Aorta (tissue), 5 donors: Measurements from ENCODE around the gene FUBP3. TPM values are rescaled to one million over a fixed set of nuclear protein-coding genes. Genes with fewer than 3 reads are reported as not detected.
"Not testable (repeated sequence)": the region's sequence is repeated elsewhere in the genome, so short reads cannot be mapped to it uniquely, and the experiment has no call there.

Experiments
- ATAC-seq: fragments of 200-7000 bp; cut with Tn5 transposase; one replicate; pipeline ENCODE4 v1.9.1; 2022; ENCODE audit warnings: moderate library complexity; ENCODE audit not compliant: low FRiP score
- DNase-seq, 2 donors: peaks; one replicate each; pipeline ENCODE4 v3.0.0-alpha.2; 2020
- H3K27ac ChIP-seq, 2 donors: one replicate each; pipeline ENCODE4 v1.5.1; 2013; ENCODE audit warnings: low read length in 2 of 2, mild to moderate bottlenecking in 2 of 2, moderate library complexity in 2 of 2, control low read depth in 1 of 2, inconsistent platforms in 1 of 2, low read depth in 1 of 2
- H3K27me3 ChIP-seq, 2 donors: one replicate each; pipeline ENCODE4 v1.6.1; 2013; ENCODE audit warnings: control low read depth in 1 of 2, low read length in 1 of 2, mild to moderate bottlenecking in 1 of 2, moderate library complexity in 1 of 2; ENCODE audit not compliant: insufficient read depth in 2 of 2, control insufficient read depth in 1 of 2
- H3K36me3 ChIP-seq, 2 donors: one replicate each; pipeline ENCODE4 v1.6.1; 2013; ENCODE audit warnings: control low read depth in 1 of 2, low read length in 1 of 2, mild to moderate bottlenecking in 1 of 2; ENCODE audit not compliant: insufficient read depth in 2 of 2, control insufficient read depth in 1 of 2
- H3K4me1 ChIP-seq, 2 donors: one replicate each; pipeline ENCODE4 v1.6.1; 2013; ENCODE audit warnings: low read length in 2 of 2, control low read depth in 1 of 2, mild to moderate bottlenecking in 1 of 2, moderate library complexity in 1 of 2; ENCODE audit not compliant: insufficient read depth in 2 of 2, control insufficient read depth in 1 of 2
- H3K4me3 ChIP-seq, 2 donors: one replicate each; pipeline ENCODE4 v1.5.1; 2013; ENCODE audit warnings: low read length in 2 of 2, control low read depth in 1 of 2, mild to moderate bottlenecking in 1 of 2
- H3K9me3 ChIP-seq: one replicate; pipeline ENCODE4 v1.6.1; 2013; ENCODE audit warnings: mild to moderate bottlenecking, low read length; ENCODE audit not compliant: control insufficient read depth
- WGBS, 2 donors: extraction: QIAGEN DNeasy Blood & Tissue Kit; methylation state at CpG; one replicate each; pipeline ENCODE4 v1.1.7; 2013; 5-methylcytosine and 5-hydroxymethylcytosine counted together
- intact Hi-C, 2 donors: fragments of 100-400 bp; cut with DNase I; formaldehyde crosslinking; loops; one replicate each; pipeline versions ENCODE4 v1.14.2 to v1.15.0; 2022
- microRNA-seq, 2 donors: library from miRNA; unstranded; fragments of <30 nt; microRNA quantifications; one replicate each; pipeline ENCODE4 v1.2.0, GENCODE V29; 2020
- polyA plus RNA-seq, 2 donors: library from polyadenylated mRNA; stranded (reverse); fragments of 200-250 nt; gene quantifications; one replicate each; pipeline ENCODE4 v1.2.3, GENCODE V29; 2013
- total RNA-seq, 2 donors: library from RNA; stranded (reverse); fragmentation: NEBNext Ultra II Directional; extraction: Animal tissue kit (Norgen Biotek cat#: 25700); gene quantifications; one replicate each; pipeline ENCODE4 v1.2.1, GENCODE V29; 2021
- donor health status: healthy with polysubstance abuse.
- donor health status: Bipolar disorder and iron deficiency.
- donor health status: DM: no; HTN: no; CAD: no.
- donor health status: DM: no; HTN: no; CAD: no.
- donor health status: DM: yes; HTN: yes; CAD: no.

FUBP3 gene
- total and polyA plus RNA-seq, 4 donors, result 24.4 to 50.9 (median 38.6) TPM

DNA sequence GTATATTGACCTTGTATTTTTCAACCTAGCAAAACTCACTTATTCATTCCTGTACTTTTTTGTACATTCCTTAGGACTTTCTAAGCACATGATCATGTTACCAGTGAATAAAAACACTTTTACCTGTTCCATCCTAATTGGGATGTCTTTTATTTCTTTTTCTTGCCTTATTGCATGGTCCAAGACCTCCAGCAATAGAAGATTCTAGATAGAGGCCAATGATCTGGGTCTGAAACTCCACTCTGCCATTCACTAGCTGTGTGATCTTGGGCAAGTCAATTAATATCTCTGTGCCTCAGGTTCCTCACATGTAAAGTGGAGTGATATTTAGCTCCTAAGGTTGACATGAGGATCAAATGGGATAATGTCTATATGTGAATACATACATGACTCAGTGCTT is 105.7 kb downstream of the FUBP3 start:
- intact Hi-C loops, result no loop called here
- no peak for DNase-seq
- H3K4me1 ChIP-seq, result no peaks in the 10 kb centered on the region
- H3K27ac ChIP-seq, result no peak overlapping the region
- H3K36me3 ChIP-seq, result no peaks in the 10 kb centered on the region
- no peaks in the 10 kb centered on the region for H3K9me3 ChIP-seq
- no peak overlapping the region for H3K4me3 ChIP-seq
- ATAC-seq, result no peak
- no peaks in the 10 kb centered on the region for H3K27me3 ChIP-seq

DNA sequence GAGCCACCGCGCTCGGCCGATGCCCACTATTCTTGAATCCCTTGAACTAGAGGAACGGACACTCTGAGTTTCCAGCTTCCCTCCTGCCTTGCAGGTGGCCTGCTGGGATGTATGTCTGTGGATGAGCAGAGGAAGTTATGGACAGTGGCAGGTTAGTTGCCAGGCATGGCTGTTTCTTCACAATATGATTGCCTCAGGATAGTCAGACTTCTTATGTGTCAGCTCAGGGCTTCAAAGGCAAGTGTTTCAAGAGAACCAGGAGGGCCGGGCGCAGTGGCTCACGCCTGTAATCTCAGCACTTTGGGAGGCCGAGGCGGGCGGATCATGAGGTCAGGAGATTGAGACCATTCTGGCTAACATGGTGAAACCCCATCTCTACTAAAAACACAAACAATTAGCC is 106.6 kb downstream of the FUBP3 start:
- ATAC-seq, H3K27me3 ChIP-seq, H3K9me3 ChIP-seq, H3K4me3 ChIP-seq, H3K27ac ChIP-seq, H3K4me1 ChIP-seq, DNase-seq, H3K36me3 ChIP-seq, intact Hi-C loops: not testable (repeated sequence)
- WGBS, 2 donors, result 94 to 96% methylated on average over 11 of the region's 11 CpGs

DNA sequence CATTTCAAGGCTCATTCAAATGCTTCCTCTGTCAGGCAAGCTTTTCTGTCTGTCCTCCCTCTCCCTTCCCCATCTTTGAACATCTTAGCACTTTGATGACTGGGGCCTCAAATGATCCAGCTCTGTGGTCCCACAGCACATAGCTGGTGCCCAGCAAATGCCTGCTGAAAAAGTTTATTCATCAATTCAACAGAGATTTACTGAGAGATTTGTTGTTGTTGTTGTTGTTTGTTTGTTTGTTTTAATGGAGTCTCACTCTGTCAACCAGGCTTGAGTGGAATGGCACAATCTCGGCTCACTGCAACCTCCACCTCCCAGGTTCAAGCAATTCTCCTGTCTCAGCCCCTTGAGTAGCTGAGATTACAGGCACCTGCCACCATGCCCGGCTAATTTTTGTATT is 108.2 kb downstream of the FUBP3 start:
- H3K4me3 ChIP-seq, result no peak overlapping the region
- no peaks in the 10 kb centered on the region for H3K36me3 ChIP-seq
- DNase-seq, result no peak
- H3K4me1 ChIP-seq, result no peaks in the 10 kb centered on the region
- no peaks in the 10 kb centered on the region for H3K9me3 ChIP-seq
- H3K27me3 ChIP-seq, result no peaks in the 10 kb centered on the region
- no peak for ATAC-seq
- H3K27ac ChIP-seq, result no peak overlapping the region
- intact Hi-C loops, result no loop called here
- 82 to 86% methylated on average over 2 of the region's 2 CpGs for WGBS, 2 donors

Small RNA genes within 50 kb of the gene (microRNA-seq; reads per million reads assigned to microRNA genes)
- gene MIR6856, result 0 reads per million in 2 donors

Other genes with a start within 250 kb of the FUBP3 start
- gene ASS1, start 134.6 kb upstream of the FUBP3 start, total RNA-seq, result 10 to 100 TPM; 52.0 to 99.0 TPM
- 10 to 100 TPM; 76.1 to 81.0 TPM for gene ASS1, start 134.6 kb upstream of the FUBP3 start, polyA plus RNA-seq
- gene PRDM12, start 85.0 kb downstream of the FUBP3 start, total RNA-seq, result not detected
- not detected for gene PRDM12, start 85.0 kb downstream of the FUBP3 start, polyA plus RNA-seq
- 10 to 100 TPM; 18.7 to 20.2 TPM for gene EXOSC2, start 114.2 kb downstream of the FUBP3 start, total RNA-seq
- 10 to 100 TPM in 1 of 2 donors, 1 to 10 TPM in 1; 9.5 to 17.0 TPM for gene EXOSC2, start 114.2 kb downstream of the FUBP3 start, polyA plus RNA-seq